GM12891 (cell line): ENCODE results near the gene CABLES1.

Experiments used
- DNase-seq: peaks from one replicate; pipeline ENCODE4 v3.0.0; 2011; ENCODE audit warnings: low spot score; ENCODE audit not compliant: insufficient read length
- FAIRE-seq: peaks from 2 replicates; lab custom pipeline; 2011; peaks lifted over from hg19 to GRCh38; lab: Jason Lieb, UNC
- PAX5 ChIP-seq: IDR thresholded peaks from 2 replicates; pipeline ENCODE4 v1.6.1; 2011; ENCODE audit warnings: low read length, moderate library complexity, mild to moderate bottlenecking; ENCODE audit not compliant: insufficient read depth, severe bottlenecking
- POLR2A ChIP-seq: IDR thresholded peaks from 2 replicates; pipeline ENCODE4 v1.6.1; 2011; ENCODE audit warnings: low read depth, low read length, control low read depth
- POLR2AphosphoS5 ChIP-seq: IDR thresholded peaks from 2 replicates; pipeline ENCODE4 v1.6.1; 2011; ENCODE audit warnings: low read depth, low read length, control low read depth
- POU2F2 ChIP-seq: IDR thresholded peaks from 2 replicates; pipeline ENCODE4 v1.6.1; 2011; ENCODE audit warnings: low read depth, mild to moderate bottlenecking, control low read depth, low read length, moderate library complexity
- SPI1 ChIP-seq: IDR thresholded peaks from 2 replicates; pipeline ENCODE4 v1.6.1; 2011; ENCODE audit warnings: low read depth, low read length, control low read depth
- TAF1 ChIP-seq: IDR thresholded peaks from 2 replicates; pipeline ENCODE4 v1.6.1; 2011; ENCODE audit warnings: low read depth, low read length, control low read depth

The CABLES1 gene

GRCh38 chr18:23231340-23232021 lies 96.2 kb downstream of the CABLES1 start:
- TF ChIP-seq PAX5, result peak; percentile 32
- no peak for TF ChIP-seq POLR2A
- TF ChIP-seq POU2F2, result peak; percentile 68; the same call in 1 of the 2 replicates
- TF ChIP-seq SPI1, result peak; percentile 97
- peak; percentile 55 for DNase-seq
- FAIRE-seq, result peak; percentile 99

GRCh38 chr18:23232331-23232730 lies 97.0 kb downstream of the CABLES1 start:
- no peak for DNase-seq
- TF ChIP-seq SPI1, result peak; percentile 39; the same call in 1 of the 2 replicates
- no peak for TF ChIP-seq POU2F2
- no peak for FAIRE-seq

- DNase-seq (no peak), FAIRE-seq (peak; percentile 41)
- TF ChIP-seq PAX5 (no peak), SPI1 (no peak), TAF1 (no peak), POU2F2 (no peak), POLR2AphosphoS5 (no peak), POLR2A (no peak)
Observed at GRCh38 chr18:23234619-23235018, 99.3 kb downstream of the CABLES1 start.

- no peak for FAIRE-seq
- TF ChIP-seq PAX5 (no peak), TAF1 (no peak), POLR2AphosphoS5 (no peak), SPI1 (no peak), POLR2A (no peak), POU2F2 (no peak)
Observed at GRCh38 chr18:23235336-23235735, 100.1 kb downstream of the CABLES1 start.

GRCh38 chr18:23235860-23236259 lies 100.6 kb downstream of the CABLES1 start:
- no peak for FAIRE-seq
- no peak for TF ChIP-seq POLR2AphosphoS5
- no peak for TF ChIP-seq TAF1
- TF ChIP-seq PAX5, result no peak
- no peak for TF ChIP-seq POU2F2
- TF ChIP-seq SPI1, result no peak
- TF ChIP-seq POLR2A, result no peak
- DNase-seq, result no peak

More at GRCh38 chr18:23235336-23235735, 100.1 kb downstream of the CABLES1 start:
- no peak for DNase-seq

- FAIRE-seq, result no peak
- no peak for DNase-seq
- TF ChIP-seq SPI1 (no peak), TAF1 (no peak), POLR2AphosphoS5 (no peak), POLR2A (no peak), PAX5 (no peak), POU2F2 (no peak)
Observed at GRCh38 chr18:23236876-23237468, 101.7 kb downstream of the CABLES1 start.

GRCh38 chr18:23237524-23238151 lies 102.4 kb downstream of the CABLES1 start:
- DNase-seq, result peak; percentile 69
- FAIRE-seq, result peak; percentile 84
- TF ChIP-seq TAF1, result no peak
- peak; percentile 54; the same call in 1 of the 2 replicates for TF ChIP-seq POU2F2
- no peak for TF ChIP-seq POLR2A
- TF ChIP-seq SPI1, result peak; percentile 60
- no peak for TF ChIP-seq POLR2AphosphoS5
- no peak for TF ChIP-seq PAX5

GRCh38 chr18:23238152-23238531 lies 102.9 kb downstream of the CABLES1 start:
- no peak for FAIRE-seq
- DNase-seq, result no peak
- TF ChIP-seq TAF1 (no peak), POLR2A (no peak), PAX5 (no peak), POLR2AphosphoS5 (no peak), POU2F2 (no peak), SPI1 (no peak)

GRCh38 chr18:23238651-23239349 lies 103.5 kb downstream of the CABLES1 start:
- FAIRE-seq (peak; percentile 60), DNase-seq (no peak)
- TF ChIP-seq POLR2AphosphoS5 (no peak), POU2F2 (no peak), SPI1 (no peak), POLR2A (no peak)

DNA sequence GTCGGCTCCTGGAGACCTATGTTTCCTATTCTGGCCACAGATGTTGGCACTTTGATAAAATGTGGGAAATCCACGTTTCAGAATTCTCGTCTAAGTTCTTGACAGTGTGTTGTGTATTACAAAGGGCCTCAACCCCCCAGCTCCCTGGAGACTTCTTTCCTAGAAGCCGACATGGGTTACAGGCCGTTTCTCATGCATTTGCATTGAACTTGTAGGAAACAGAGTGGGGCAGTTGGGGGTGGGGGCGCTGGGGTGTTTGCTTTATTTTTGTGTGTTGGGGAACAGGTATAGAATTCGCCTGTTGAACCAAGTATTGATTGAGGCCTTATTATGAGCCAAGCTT lies 104.0 kb downstream of the CABLES1 start:
- no peak for FAIRE-seq
- TF ChIP-seq SPI1 (no peak), PAX5 (no peak), POLR2A (no peak), POLR2AphosphoS5 (no peak), POU2F2 (no peak), TAF1 (no peak)
- no peak for DNase-seq
